PFSK-1 (cell line): ENCODE results near the gene L3MBTL1.

Experiments
- FOXP2 ChIP-seq: optimal IDR thresholded peaks from 2 replicates; pipeline ENCODE3; 2011; ENCODE audit warnings: borderline replicate concordance, control low read depth, inconsistent platforms; ENCODE audit not compliant: insufficient read depth; ENCODE audit errors: extremely low read length, extremely low read depth
- POLR2AphosphoS5 ChIP-seq: IDR thresholded peaks from 2 replicates; pipeline ENCODE4 v1.6.1; 2012; ENCODE audit warnings: low read depth, mild to moderate bottlenecking, control low read depth, low read length, moderate library complexity
- REST ChIP-seq, 2 experiments: IDR thresholded peaks; 2 replicates each; pipeline versions ENCODE4 v1.6.1 to v1.8.0; 2011 to 2012; ENCODE audit warnings: low read depth in 2 of 2, low read length in 2 of 2, control low read depth in 1 of 2, inconsistent platforms in 1 of 2, mild to moderate bottlenecking in 1 of 2, moderate library complexity in 1 of 2; ENCODE audit not compliant: insufficient read depth in 1 of 2
- SIN3A ChIP-seq: IDR thresholded peaks from 2 replicates; pipeline ENCODE4 v1.6.1; 2012; ENCODE audit warnings: mild to moderate bottlenecking, low read length, moderate library complexity, borderline replicate concordance; ENCODE audit not compliant: insufficient read depth
- TAF1 ChIP-seq: IDR thresholded peaks from 2 replicates; pipeline ENCODE4 v1.6.1; 2012; ENCODE audit warnings: low read length, control low read depth, borderline replicate concordance; ENCODE audit not compliant: insufficient read depth

The L3MBTL1 gene

GRCh38 chr20:43549416-43550065, 42.0 kb downstream of the L3MBTL1 start:
- no peak for TF ChIP-seq SIN3A
- no peak for TF ChIP-seq REST (IDR thresholded peaks at IDR 0.05; ENCODE audit: insufficient read depth in 1 of 2, low read depth in 2 of 2, low read length in 2 of 2)
- TF ChIP-seq TAF1, result no peak
- TF ChIP-seq FOXP2, result no peak
- no peak for TF ChIP-seq POLR2AphosphoS5

DNA sequence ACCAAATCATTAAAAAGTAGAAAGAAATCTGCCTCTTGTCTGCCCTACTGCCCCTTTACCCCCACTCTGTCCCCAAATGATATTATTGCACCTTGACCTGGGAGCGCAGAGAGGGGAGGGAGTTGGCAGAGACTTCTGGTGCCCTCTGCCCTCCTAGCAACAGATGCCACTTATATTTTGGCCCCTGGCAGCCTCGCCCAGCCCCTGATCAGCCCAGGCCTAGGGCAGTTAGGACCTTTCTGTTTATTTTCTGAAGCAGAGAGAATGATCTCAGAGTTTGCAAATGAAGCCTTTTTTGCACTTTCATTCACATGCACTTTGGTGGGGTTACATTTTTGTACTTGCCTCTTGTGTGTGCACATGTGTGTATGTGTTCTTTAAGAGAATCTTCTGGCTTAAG, 43.0 kb downstream of the L3MBTL1 start:
- TF ChIP-seq POLR2AphosphoS5 (no peak), TAF1 (no peak), FOXP2 (no peak), SIN3A (no peak), REST (IDR thresholded peaks at IDR 0.05; ENCODE audit: insufficient read depth in 1 of 2, low read depth in 2 of 2, low read length in 2 of 2) (no peak)

- TF ChIP-seq POLR2AphosphoS5 (no peak), FOXP2 (no peak), REST (IDR thresholded peaks at IDR 0.05; ENCODE audit: insufficient read depth in 1 of 2, low read depth in 2 of 2, low read length in 2 of 2) (no peak), TAF1 (no peak)
These were observed 46.9 kb downstream of the L3MBTL1 start for GRCh38 chr20:43554369-43554768.

GRCh38 chr20:43558412-43559146, 51.1 kb downstream of the L3MBTL1 start, which contains the start of gene SGK2:
Gene SGK2, plus strand, starts transcription at chr20:43559027. Its CDS starts 7,469 bp downstream, at chr20:43566496.
- TF ChIP-seq TAF1 (no peak), POLR2AphosphoS5 (no peak), SIN3A (no peak), REST (IDR thresholded peaks at IDR 0.05; ENCODE audit: insufficient read depth in 1 of 2, low read depth in 2 of 2, low read length in 2 of 2) (no peak), FOXP2 (no peak)
